22Rv1 (cell line): ENCODE results near the gene E2F8.

ENCODE experiments used
- ZFX ChIP-seq: fragments of 450-650 bp; IDR thresholded peaks from 2 replicates; pipeline ENCODE4 v1.6.1; 2017; ENCODE audit warnings: antibody characterized with exemption, borderline replicate concordance
- TF ChIP-seq, protein P1 (sequence below): fragments of 450-650 bp; IDR thresholded peaks from 2 replicates; pipeline ENCODE4 v1.5.1; 2017; ENCODE audit warnings: mild to moderate bottlenecking

DNA sequence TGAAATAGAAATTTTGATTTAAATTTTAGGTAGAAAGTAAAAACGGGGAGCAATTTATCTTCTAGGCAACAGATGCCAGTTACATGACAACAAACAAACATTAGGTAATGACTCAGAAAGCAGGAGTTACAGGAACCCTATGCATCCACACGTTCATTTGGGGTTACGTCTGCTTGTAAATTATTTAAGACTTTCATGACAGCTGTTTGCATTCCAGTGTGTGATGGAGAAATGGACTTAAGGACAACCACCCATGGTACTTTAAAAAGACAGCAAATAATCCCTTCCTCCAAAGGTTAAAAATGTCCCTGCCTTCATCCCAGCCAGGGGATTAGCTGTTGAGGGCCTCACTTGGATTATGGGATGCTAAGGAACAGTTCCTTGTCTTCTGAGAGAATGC is 11.8 kb downstream of the E2F8 start:
- TF ChIP-seq, protein P1, sequence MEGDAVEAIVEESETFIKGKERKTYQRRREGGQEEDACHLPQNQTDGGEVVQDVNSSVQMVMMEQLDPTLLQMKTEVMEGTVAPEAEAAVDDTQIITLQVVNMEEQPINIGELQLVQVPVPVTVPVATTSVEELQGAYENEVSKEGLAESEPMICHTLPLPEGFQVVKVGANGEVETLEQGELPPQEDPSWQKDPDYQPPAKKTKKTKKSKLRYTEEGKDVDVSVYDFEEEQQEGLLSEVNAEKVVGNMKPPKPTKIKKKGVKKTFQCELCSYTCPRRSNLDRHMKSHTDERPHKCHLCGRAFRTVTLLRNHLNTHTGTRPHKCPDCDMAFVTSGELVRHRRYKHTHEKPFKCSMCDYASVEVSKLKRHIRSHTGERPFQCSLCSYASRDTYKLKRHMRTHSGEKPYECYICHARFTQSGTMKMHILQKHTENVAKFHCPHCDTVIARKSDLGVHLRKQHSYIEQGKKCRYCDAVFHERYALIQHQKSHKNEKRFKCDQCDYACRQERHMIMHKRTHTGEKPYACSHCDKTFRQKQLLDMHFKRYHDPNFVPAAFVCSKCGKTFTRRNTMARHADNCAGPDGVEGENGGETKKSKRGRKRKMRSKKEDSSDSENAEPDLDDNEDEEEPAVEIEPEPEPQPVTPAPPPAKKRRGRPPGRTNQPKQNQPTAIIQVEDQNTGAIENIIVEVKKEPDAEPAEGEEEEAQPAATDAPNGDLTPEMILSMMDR: no peak
- TF ChIP-seq ZFX: no peak
